Skeletal muscle satellite cell (primary cell): ENCODE results near the gene NAA80.
"Not testable (repeated sequence)": the region's sequence is repeated elsewhere in the genome, so short reads cannot be mapped to it uniquely, and the experiment has no call there.

ENCODE experiments used
- H3K27me3 ChIP-seq: 2 replicates; pipeline ENCODE4 v1.7.0; 2013; ENCODE audit warnings: low read length; ENCODE audit not compliant: control insufficient read depth, insufficient read depth
- H3K36me3 ChIP-seq: 2 replicates; pipeline ENCODE4 v1.7.0; 2013; ENCODE audit warnings: mild to moderate bottlenecking, control low read depth, low read length; ENCODE audit not compliant: insufficient read depth
- H3K4me1 ChIP-seq: 2 replicates; pipeline ENCODE4 v1.7.0; 2013; ENCODE audit warnings: low read length; ENCODE audit not compliant: control insufficient read depth, insufficient read depth
- H3K4me2 ChIP-seq: 2 replicates; pipeline ENCODE4 v1.7.0; 2013; ENCODE audit warnings: mild to moderate bottlenecking, low read length
- H3K4me3 ChIP-seq: 2 replicates; pipeline ENCODE4 v1.7.0; 2013; ENCODE audit warnings: low read length
- H3K9ac ChIP-seq: 2 replicates; pipeline ENCODE4 v1.7.0; 2013; ENCODE audit warnings: mild to moderate bottlenecking, low read depth, low read length, moderate library complexity
- H3K9me3 ChIP-seq: replicated peaks from 2 replicates; pipeline ENCODE4 v1.7.0; 2013; ENCODE audit warnings: mild to moderate bottlenecking, control low read depth, low read length

NAA80 gene

DNA sequence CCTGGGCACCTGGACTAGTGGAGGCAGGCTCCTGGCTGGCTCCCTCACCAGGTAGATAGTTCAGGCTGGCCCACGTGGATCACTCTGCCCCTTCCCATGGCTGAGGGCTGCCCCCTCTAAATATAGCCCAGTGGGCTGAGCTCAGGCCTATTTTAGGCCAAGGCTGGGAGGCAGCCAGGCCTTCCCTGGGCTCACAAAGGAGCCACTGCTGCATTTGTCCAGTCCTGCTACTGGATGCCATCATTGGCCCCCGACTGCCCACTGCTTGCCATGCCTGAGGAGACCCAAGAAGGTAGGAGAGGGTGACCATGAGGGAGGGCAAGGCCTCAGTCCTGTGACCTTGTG is 20.4 kb downstream of the NAA80 start, which contains the start of gene LSMEM2:
Gene LSMEM2, plus strand, starts transcription at position 208 of the 345 bp plus-strand sequence. Its CDS starts 27 bp downstream, at position 235.
- Histone ChIP-seq H3K9ac (no peak within 1 kb of the TSS), H3K9me3 (no peaks in the 10 kb centered on the region), H3K4me2 (no peak within 1 kb of the TSS), H3K4me1 (no peaks in the 10 kb centered on the region), H3K4me3 (no peak within 1 kb of the TSS), H3K27me3 (no peaks in the 10 kb centered on the region), H3K36me3 (no peaks in the 10 kb centered on the region)

DNA sequence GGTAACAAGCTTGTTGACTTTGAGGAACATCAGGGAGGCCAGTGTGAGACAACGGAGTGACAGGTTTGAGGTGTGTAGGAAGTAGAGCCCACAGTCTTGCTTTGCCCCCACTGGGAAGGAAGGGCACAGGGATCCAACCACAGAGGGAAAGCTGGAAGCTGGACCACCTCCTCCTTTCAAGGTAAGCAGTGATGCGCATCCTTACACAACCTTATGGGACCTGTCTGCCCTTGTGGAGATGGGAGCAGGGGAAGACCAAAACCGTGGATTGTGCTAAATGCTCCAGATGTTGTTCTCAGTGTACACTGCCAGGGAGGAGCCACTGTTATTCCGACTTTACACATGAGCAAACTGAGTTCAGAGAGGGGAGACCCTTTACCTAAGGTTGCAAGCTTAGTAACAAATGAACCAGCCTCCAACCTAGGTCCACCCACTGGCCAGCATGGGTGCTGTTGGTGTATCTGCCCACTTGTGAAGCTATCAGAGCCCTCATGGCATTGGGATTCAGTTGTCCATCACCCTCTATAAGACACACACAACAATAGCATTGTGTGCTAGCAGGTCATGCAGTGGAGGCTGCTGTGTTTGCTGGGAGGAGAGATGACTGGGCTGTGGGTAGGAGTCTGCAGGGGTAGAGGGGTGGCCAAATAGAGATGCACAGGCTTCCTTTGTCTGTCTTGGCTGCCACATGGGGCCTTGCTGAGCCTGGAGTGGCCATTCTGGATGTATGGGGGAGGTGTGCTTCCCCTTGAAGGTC is 20.9 kb downstream of the NAA80 start:
- Histone ChIP-seq H3K4me1 (peaks cover under 1% of the 10 kb centered on the region), H3K9ac (no peak overlapping the region), H3K4me3 (no peak overlapping the region), H3K27me3 (no peaks in the 10 kb centered on the region), H3K9me3 (no peaks in the 10 kb centered on the region), H3K36me3 (no peaks in the 10 kb centered on the region), H3K4me2 (no peak overlapping the region)

GRCh38 chr3:50276762-50277101 is 22.5 kb downstream of the NAA80 start:
- H3K36me3 ChIP-seq = no peaks in the 10 kb centered on the region
- no peaks in the 10 kb centered on the region for H3K27me3 ChIP-seq
- H3K4me2 ChIP-seq = no peak overlapping the region
- H3K4me3 ChIP-seq = no peak overlapping the region
- H3K9ac ChIP-seq = no peak overlapping the region
- no peaks in the 10 kb centered on the region for H3K9me3 ChIP-seq
- peaks cover 4% of the 10 kb centered on the region for H3K4me1 ChIP-seq

GRCh38 chr3:50275996-50276761 is 23.0 kb downstream of the NAA80 start:
- no peaks in the 10 kb centered on the region for H3K27me3 ChIP-seq
- H3K9ac ChIP-seq = no peak overlapping the region
- no peak overlapping the region for H3K4me2 ChIP-seq
- peaks cover 4% of the 10 kb centered on the region for H3K4me1 ChIP-seq
- no peaks in the 10 kb centered on the region for H3K36me3 ChIP-seq
- H3K9me3 ChIP-seq = no peaks in the 10 kb centered on the region
- H3K4me3 ChIP-seq = no peak overlapping the region

DNA sequence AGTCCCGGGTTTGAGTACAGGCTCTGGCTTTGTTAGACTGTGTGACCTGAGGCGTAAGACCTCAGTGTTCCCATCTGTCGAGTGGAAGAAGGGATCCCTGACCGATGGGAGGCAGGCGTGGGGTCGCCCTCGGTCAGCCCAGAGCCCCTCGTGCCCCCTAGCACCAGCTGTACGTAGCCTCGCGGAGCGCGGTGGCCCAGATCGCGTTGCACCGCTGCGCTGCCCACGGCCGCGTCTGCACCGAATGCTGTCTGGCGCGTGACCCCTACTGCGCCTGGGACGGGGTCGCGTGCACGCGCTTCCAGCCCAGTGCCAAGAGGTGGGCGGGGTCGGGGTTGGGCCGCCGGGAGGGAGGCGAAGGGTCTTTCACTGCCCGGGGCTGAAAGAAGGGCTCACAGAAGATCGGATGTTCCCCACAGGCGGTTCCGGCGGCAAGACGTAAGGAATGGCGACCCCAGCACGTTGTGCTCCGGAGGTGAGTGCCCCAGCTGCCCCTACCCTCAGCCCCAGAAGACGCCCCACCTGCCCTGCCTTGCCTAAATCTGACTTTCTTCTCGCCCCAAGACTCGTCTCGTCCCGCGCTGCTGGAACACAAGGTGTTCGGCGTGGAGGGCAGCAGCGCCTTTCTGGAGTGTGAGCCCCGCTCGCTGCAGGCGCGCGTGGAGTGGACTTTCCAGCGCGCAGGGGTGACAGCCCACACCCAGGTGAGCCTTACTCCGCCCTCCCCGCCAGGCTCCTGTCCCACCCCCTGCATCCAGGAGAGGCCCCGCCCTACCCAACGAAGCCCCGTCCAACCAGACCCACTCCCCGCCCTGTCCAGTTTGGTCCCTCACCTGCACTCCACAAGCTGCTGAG is 23.8 kb downstream of the NAA80 start:
- no peaks in the 10 kb centered on the region for H3K9me3 ChIP-seq
- H3K9ac ChIP-seq = no peak overlapping the region
- peaks cover 10% of the 10 kb centered on the region for H3K4me1 ChIP-seq
- H3K36me3 ChIP-seq = no peaks in the 10 kb centered on the region
- no peak overlapping the region for H3K4me2 ChIP-seq
- H3K27me3 ChIP-seq = no peaks in the 10 kb centered on the region
- H3K4me3 ChIP-seq = no peak overlapping the region

DNA sequence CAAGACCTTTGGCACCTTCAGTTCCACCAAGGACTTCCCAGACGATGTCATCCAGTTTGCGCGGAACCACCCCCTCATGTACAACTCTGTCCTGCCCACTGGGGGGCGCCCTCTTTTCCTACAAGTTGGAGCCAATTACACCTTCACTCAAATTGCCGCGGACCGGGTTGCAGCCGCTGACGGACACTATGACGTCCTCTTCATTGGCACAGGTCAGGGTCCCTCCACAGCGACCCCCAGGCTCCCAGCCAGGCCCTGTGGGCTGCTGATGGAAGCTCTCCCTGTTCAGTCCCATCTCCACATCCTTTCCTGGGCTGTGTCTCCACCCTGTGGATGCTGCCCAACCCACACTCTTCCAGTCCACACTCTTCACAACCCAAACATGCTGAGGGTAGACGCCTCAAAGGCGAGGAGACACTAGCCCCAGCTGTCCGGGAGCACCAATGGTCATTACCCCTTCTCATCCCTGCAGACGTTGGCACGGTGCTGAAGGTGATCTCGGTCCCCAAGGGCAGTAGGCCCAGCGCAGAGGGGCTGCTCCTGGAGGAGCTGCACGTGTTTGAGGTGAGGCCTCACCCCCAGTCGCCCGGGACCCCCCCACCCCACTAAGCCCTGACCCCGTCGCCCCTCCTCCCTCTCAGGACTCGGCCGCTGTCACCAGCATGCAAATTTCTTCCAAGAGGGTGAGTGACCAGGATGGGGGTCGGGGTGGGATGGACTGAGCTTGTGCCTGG is 24.7 kb downstream of the NAA80 start:
- Histone ChIP-seq H3K9me3 (no peaks in the 10 kb centered on the region), H3K4me3 (no peak overlapping the region), H3K27me3 (no peaks in the 10 kb centered on the region), H3K36me3 (no peaks in the 10 kb centered on the region), H3K4me1 (peaks cover 18% of the 10 kb centered on the region), H3K4me2 (no peak overlapping the region), H3K9ac (no peak overlapping the region)

DNA sequence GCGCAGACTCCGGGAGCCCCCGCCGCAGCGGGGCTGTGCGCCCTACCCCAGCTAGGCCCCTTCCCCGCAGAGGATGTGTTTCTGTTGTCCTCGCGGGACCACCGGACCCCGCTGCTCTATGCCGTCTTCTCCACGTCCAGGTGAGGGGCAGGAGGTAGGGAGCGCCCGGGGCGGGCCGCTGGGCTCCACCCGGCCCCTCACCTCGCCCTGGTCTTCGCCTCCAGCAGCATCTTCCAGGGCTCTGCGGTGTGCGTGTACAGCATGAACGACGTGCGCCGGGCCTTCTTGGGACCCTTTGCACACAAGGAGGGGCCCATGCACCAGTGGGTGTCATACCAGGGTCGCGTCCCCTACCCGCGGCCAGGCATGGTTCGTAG is 25.5 kb downstream of the NAA80 start:
- no peaks in the 10 kb centered on the region for H3K9me3 ChIP-seq
- no peak overlapping the region for H3K9ac ChIP-seq
- no peak overlapping the region for H3K4me2 ChIP-seq
- no peaks in the 10 kb centered on the region for H3K27me3 ChIP-seq
- peaks cover 27% of the 10 kb centered on the region for H3K4me1 ChIP-seq
- no peak overlapping the region for H3K4me3 ChIP-seq
- H3K36me3 ChIP-seq = no peaks in the 10 kb centered on the region

GRCh38 chr3:50272911-50273688 is 26.1 kb downstream of the NAA80 start:
- peak overlapping the region; percentile 51 for H3K4me3 ChIP-seq
- peak overlapping the region; percentile 80 for H3K4me2 ChIP-seq
- no peaks in the 10 kb centered on the region for H3K36me3 ChIP-seq
- H3K9me3 ChIP-seq = no peaks in the 10 kb centered on the region
- no peaks in the 10 kb centered on the region for H3K27me3 ChIP-seq
- H3K4me1 ChIP-seq = peaks cover 31% of the 10 kb centered on the region
- H3K9ac ChIP-seq = no peak overlapping the region

DNA sequence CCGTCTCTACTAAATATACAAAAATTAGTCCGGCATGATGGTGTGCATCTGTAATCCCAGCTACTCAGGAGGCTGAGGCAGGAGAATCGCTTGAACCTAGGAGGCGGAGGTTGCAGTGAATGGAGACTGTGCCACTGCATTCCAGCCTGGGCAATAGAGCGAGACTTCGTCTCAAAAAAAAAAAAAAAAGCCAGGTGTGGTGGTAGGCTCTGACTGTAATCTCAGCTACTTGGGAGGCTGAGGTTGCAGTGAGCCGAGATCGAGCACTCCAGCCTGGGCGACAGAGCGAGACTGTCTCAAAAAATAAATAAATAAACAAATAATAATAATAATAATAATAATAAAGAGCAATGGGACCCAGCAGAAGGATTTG is 26.7 kb downstream of the NAA80 start:
- H3K9me3 ChIP-seq, H3K9ac ChIP-seq, H3K36me3 ChIP-seq, H3K4me3 ChIP-seq, H3K27me3 ChIP-seq: not testable (repeated sequence)
- Histone ChIP-seq H3K4me1 (peaks cover 35% of the 10 kb centered on the region), H3K4me2 (peak overlapping the region; percentile 80)

DNA sequence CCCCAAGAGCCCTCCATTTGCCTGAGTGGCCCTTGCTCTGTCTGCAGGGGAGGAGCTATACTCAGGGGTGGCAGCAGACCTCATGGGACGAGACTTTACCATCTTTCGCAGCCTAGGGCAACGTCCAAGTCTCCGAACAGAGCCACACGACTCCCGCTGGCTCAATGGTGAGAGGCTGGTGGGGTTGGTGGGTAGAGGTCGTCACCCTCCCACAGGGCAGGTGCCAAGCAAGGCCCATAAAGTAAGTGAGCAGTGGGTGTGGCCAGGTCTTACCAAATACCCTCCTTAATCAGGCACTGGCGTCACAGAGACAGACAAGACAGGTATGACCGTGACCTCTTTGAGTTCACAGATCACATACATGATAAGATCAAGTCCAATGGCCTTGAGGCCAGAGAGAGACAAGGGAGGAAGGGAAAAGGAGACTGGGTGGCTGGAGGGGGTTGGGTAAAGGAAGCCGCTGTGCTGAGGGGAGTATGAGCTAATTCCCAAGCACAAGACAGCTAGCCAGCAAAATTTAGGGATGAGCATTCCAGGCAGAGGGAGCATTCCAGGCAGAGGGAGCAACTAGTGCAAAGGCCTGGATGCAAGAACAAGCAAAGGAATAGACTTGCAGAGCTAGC is 27.8 kb downstream of the NAA80 start:
- peaks cover 43% of the 10 kb centered on the region for H3K4me1 ChIP-seq
- no peaks in the 10 kb centered on the region for H3K9me3 ChIP-seq
- no peak overlapping the region for H3K9ac ChIP-seq
- no peak overlapping the region for H3K4me3 ChIP-seq
- no peaks in the 10 kb centered on the region for H3K27me3 ChIP-seq
- H3K36me3 ChIP-seq = no peaks in the 10 kb centered on the region
- no peak overlapping the region for H3K4me2 ChIP-seq
